Measurements from ENCODE around the gene RRBP1. TPM values are rescaled to one million over a fixed set of nuclear protein-coding genes. Genes with fewer than 3 reads are reported as not detected.
A peak's percentile ranks its signal among the peaks of the same experiment; 100 is the strongest.

Gene RRBP1
- total and polyA plus RNA-seq, 2 donors from 2014 or later, result 83.4 to 231 TPM

DNA sequence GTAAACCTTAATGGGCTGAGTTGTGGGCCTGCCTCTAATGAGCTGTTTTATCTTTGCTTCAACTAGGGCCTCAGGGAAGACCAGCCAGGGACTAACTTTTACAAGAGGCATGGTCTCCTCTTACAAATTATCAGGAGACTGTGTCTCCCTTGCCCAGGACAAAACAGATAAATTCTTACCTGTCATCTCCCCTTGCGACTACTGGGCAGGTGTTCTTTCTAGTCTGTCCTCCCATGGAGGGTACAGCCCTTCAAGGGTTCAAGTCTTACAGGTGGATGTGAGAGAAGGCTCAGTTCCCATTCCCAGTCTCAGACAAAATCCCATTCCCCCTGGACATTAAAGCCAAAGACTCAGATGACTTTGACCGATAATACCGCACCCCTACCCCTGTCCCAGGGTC, 13.6 kb downstream of the RRBP1 start:
- Histone ChIP-seq H3K9ac (ENCODE audit: low read length in 3 of 3) (no peak overlapping the region), H3K36me3 (ENCODE audit: control insufficient read depth in 2 of 3, insufficient read depth in 3 of 3, low read length in 3 of 3) (peaks cover 0 to 4% (median 0%) of the 10 kb centered on the region in 3 donors), H3K9me3 (ENCODE audit: control insufficient read depth in 2 of 3, insufficient read depth in 1 of 3, low read length in 3 of 3) (no peaks in the 10 kb centered on the region), H3K27me3 (ENCODE audit: control insufficient read depth, insufficient read depth, low read length) (no peaks in the 10 kb centered on the region), H3K27ac (ENCODE audit: low read depth in 2 of 2, low read length in 2 of 2) (no peak overlapping the region), H3K4me1 (ENCODE audit: control insufficient read depth in 2 of 3, insufficient read depth in 2 of 3, low read depth in 1 of 3, low read length in 3 of 3) (peaks cover 0 to 11% (median 2%) of the 10 kb centered on the region in 3 donors), H3K4me3 (ENCODE audit: low read length in 3 of 3) (no peak overlapping the region)
- FAIRE-seq (no peak), DNase-seq (no peak)
- TF ChIP-seq, protein P1, sequence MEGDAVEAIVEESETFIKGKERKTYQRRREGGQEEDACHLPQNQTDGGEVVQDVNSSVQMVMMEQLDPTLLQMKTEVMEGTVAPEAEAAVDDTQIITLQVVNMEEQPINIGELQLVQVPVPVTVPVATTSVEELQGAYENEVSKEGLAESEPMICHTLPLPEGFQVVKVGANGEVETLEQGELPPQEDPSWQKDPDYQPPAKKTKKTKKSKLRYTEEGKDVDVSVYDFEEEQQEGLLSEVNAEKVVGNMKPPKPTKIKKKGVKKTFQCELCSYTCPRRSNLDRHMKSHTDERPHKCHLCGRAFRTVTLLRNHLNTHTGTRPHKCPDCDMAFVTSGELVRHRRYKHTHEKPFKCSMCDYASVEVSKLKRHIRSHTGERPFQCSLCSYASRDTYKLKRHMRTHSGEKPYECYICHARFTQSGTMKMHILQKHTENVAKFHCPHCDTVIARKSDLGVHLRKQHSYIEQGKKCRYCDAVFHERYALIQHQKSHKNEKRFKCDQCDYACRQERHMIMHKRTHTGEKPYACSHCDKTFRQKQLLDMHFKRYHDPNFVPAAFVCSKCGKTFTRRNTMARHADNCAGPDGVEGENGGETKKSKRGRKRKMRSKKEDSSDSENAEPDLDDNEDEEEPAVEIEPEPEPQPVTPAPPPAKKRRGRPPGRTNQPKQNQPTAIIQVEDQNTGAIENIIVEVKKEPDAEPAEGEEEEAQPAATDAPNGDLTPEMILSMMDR (IDR thresholded peaks at IDR 0.05; ENCODE audit: borderline replicate concordance, extremely low read depth, insufficient read depth), result no peak
- intact Hi-C loops (cut with DNase I), result no loop called here

DNA sequence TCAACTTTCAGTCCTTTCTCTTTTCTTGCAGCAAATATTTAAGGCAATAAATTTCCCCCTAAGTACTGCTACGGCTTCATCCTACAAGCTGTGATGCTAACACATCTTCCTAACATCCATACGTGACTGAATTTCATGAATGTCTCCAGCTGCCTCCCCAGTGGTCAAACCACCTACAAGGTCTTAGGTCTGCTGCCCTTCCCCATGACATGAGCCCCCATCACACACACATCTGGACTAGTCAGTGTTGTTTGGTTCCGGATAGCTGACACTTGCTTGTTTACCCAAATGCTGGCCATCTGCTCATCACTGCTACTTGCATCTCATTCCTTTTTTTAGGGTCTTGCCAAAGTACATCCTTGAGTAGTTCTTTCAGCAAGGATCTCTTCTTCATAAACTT, 14.6 kb downstream of the RRBP1 start:
- peaks cover 0 to 17% (median 3%) of the 10 kb centered on the region in 3 donors for H3K4me1 ChIP-seq (ENCODE audit: control insufficient read depth in 2 of 3, insufficient read depth in 2 of 3, low read depth in 1 of 3, low read length in 3 of 3)
- no peaks in the 10 kb centered on the region for H3K9me3 ChIP-seq (ENCODE audit: control insufficient read depth in 2 of 3, insufficient read depth in 1 of 3, low read length in 3 of 3)
- H3K9ac ChIP-seq (ENCODE audit: low read length in 3 of 3), result no peak overlapping the region
- intact Hi-C loops (cut with DNase I), result no loop called here
- H3K27ac ChIP-seq (ENCODE audit: low read depth in 2 of 2, low read length in 2 of 2), result no peak overlapping the region
- no peak for DNase-seq
- no peaks in the 10 kb centered on the region for H3K27me3 ChIP-seq (ENCODE audit: control insufficient read depth, insufficient read depth, low read length)
- no peak overlapping the region for H3K4me3 ChIP-seq (ENCODE audit: low read length in 3 of 3)
- no peak for FAIRE-seq
- H3K36me3 ChIP-seq (ENCODE audit: control insufficient read depth in 2 of 3, insufficient read depth in 3 of 3, low read length in 3 of 3), result peaks cover 0 to 4% (median 0%) of the 10 kb centered on the region in 3 donors
- TF ChIP-seq, protein P1 (IDR thresholded peaks at IDR 0.05; ENCODE audit: borderline replicate concordance, extremely low read depth, insufficient read depth), result no peak

DNA sequence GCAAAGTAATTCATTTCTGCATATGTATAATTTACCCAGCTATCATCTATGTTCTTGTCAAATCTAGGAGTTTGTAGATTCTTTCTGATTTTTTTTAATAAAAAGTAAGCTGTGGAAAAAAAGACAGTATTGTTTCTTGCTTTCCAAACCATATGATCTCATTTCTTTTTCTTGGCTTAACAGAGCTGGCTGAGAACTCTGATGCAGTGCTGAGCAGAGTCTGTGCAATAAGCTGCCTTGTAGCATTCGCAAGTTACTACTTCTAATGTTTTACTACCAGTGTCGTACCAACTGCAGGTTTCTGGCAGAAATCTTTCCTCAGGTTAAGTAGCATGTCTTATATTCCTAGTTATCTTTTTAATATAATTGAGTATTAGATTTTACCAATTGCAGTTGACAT, 15.6 kb downstream of the RRBP1 start:
- H3K36me3 ChIP-seq (ENCODE audit: control insufficient read depth in 2 of 3, insufficient read depth in 3 of 3, low read length in 3 of 3), result peaks cover 0 to 4% (median 0%) of the 10 kb centered on the region in 3 donors
- no peaks in the 10 kb centered on the region for H3K27me3 ChIP-seq (ENCODE audit: control insufficient read depth, insufficient read depth, low read length)
- no peaks in the 10 kb centered on the region for H3K9me3 ChIP-seq (ENCODE audit: control insufficient read depth in 2 of 3, insufficient read depth in 1 of 3, low read length in 3 of 3)
- FAIRE-seq (no peak), DNase-seq (peak in 1 of 5 donors; percentile 42)
- peaks cover 0 to 23% (median 5%) of the 10 kb centered on the region in 3 donors for H3K4me1 ChIP-seq (ENCODE audit: control insufficient read depth in 2 of 3, insufficient read depth in 2 of 3, low read depth in 1 of 3, low read length in 3 of 3)
- no peak overlapping the region for H3K4me3 ChIP-seq (ENCODE audit: low read length in 3 of 3)
- intact Hi-C loops (cut with DNase I), result no loop called here
- no peak overlapping the region for H3K9ac ChIP-seq (ENCODE audit: low read length in 3 of 3)
- no peak overlapping the region for H3K27ac ChIP-seq (ENCODE audit: low read depth in 2 of 2, low read length in 2 of 2)
- TF ChIP-seq, protein P1 (IDR thresholded peaks at IDR 0.05; ENCODE audit: borderline replicate concordance, extremely low read depth, insufficient read depth), result no peak

DNA sequence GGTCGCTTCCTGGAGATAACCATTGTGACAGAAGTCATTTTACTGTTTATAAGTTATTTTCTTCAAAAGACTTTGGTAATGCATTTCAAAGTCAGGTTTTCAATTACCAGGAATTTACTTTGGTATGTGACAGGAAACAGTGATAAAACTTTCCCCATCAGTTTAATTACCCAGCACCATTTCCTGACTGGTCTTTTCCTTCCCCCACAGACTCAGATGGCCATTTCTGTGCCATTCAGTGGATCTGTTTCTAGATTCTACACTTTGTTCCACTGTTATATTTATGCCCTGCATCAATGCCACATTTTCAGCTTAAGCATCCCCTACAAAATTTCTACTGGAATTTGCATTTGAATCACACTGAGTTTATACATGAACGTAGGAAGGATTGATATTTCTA, 16.3 kb downstream of the RRBP1 start:
- FAIRE-seq (no peak), DNase-seq (peak in 1 of 5 donors; percentile 50)
- Histone ChIP-seq H3K36me3 (ENCODE audit: control insufficient read depth in 2 of 3, insufficient read depth in 3 of 3, low read length in 3 of 3) (peaks cover 0 to 5% (median 0%) of the 10 kb centered on the region in 3 donors), H3K4me3 (ENCODE audit: low read length in 3 of 3) (no peak overlapping the region), H3K4me1 (ENCODE audit: control insufficient read depth in 2 of 3, insufficient read depth in 2 of 3, low read depth in 1 of 3, low read length in 3 of 3) (peaks cover 0 to 30% (median 8%) of the 10 kb centered on the region in 3 donors), H3K27ac (ENCODE audit: low read depth in 2 of 2, low read length in 2 of 2) (peak overlapping the region in 1 of 2 donors; percentile 3), H3K9ac (ENCODE audit: low read length in 3 of 3) (no peak overlapping the region), H3K9me3 (ENCODE audit: control insufficient read depth in 2 of 3, insufficient read depth in 1 of 3, low read length in 3 of 3) (no peaks in the 10 kb centered on the region), H3K27me3 (ENCODE audit: control insufficient read depth, insufficient read depth, low read length) (no peaks in the 10 kb centered on the region)
- intact Hi-C loops (cut with DNase I), result no loop called here
- TF ChIP-seq, protein P1 (IDR thresholded peaks at IDR 0.05; ENCODE audit: borderline replicate concordance, extremely low read depth, insufficient read depth), result no peak
